ENCODE measurements around the gene NLRP11.

The NLRP11 gene

GRCh38 chr19:55811340-55811739 is 20.5 kb downstream of the NLRP11 start:
- POLR2A ChIA-PET: no interaction called here
- no peak overlapping the region for H3K4me3 ChIP-seq (ENCODE audit: low read depth, low read length)
- CTCF ChIA-PET: no interaction called here
- DNase-seq (ENCODE audit: low read depth, low spot score): no peak
- no peak for TF ChIP-seq CTCF (IDR thresholded peaks at IDR 0.05; ENCODE audit: insufficient read depth, low read length, missing control alignments)

GRCh38 chr19:55809381-55810058 is 22.3 kb downstream of the NLRP11 start:
- no peak for TF ChIP-seq CTCF (IDR thresholded peaks at IDR 0.05; ENCODE audit: insufficient read depth, low read length, missing control alignments)
- POLR2A ChIA-PET: no interaction called here
- CTCF ChIA-PET: interaction anchor here (1.2 kb wide), 1 partner anchor 177 kb away, joined by 9 read pairs; no protein-coding TSS in a partner anchor
- no peak overlapping the region for H3K4me3 ChIP-seq (ENCODE audit: low read depth, low read length)
- no peak for DNase-seq (ENCODE audit: low read depth, low spot score)

GRCh38 chr19:55802281-55802680 is 29.5 kb downstream of the NLRP11 start:
- no peak for DNase-seq (ENCODE audit: low read depth, low spot score)
- TF ChIP-seq CTCF (IDR thresholded peaks at IDR 0.05; ENCODE audit: insufficient read depth, low read length, missing control alignments): no peak
- CTCF ChIA-PET: interaction anchor here (0.6 kb wide), 1 partner anchor 1125 kb away, joined by 3 read pairs; no protein-coding TSS in a partner anchor
- POLR2A ChIA-PET: no interaction called here
- no peak overlapping the region for H3K4me3 ChIP-seq (ENCODE audit: low read depth, low read length)

GRCh38 chr19:55801416-55801815 is 30.4 kb downstream of the NLRP11 start:
- ChIA-PET POLR2A (no interaction called here), CTCF (no interaction called here)
- no peak for TF ChIP-seq CTCF (IDR thresholded peaks at IDR 0.05; ENCODE audit: insufficient read depth, low read length, missing control alignments)
- no peak overlapping the region for H3K4me3 ChIP-seq (ENCODE audit: low read depth, low read length)
- no peak for DNase-seq (ENCODE audit: low read depth, low spot score)

- POLR2A ChIA-PET: no interaction called here
- CTCF ChIA-PET: interaction anchor here (0.6 kb wide), 1 partner anchor 1357 kb away, joined by 3 read pairs; no protein-coding TSS in a partner anchor
- no peak overlapping the region for H3K4me3 ChIP-seq (ENCODE audit: low read depth, low read length)
- no peak for TF ChIP-seq CTCF (IDR thresholded peaks at IDR 0.05; ENCODE audit: insufficient read depth, low read length, missing control alignments)
- no peak for DNase-seq (ENCODE audit: low read depth, low spot score)
Measured at GRCh38 chr19:55795021-55795420, 36.8 kb downstream of the NLRP11 start.

GRCh38 chr19:55781112-55781511 is 50.7 kb downstream of the NLRP11 start:
- CTCF ChIA-PET: no interaction called here
- no peak for TF ChIP-seq CTCF (IDR thresholded peaks at IDR 0.05; ENCODE audit: insufficient read depth, low read length, missing control alignments)
- no peak overlapping the region for H3K4me3 ChIP-seq (ENCODE audit: low read depth, low read length)
- POLR2A ChIA-PET: no interaction called here
- DNase-seq (ENCODE audit: low read depth, low spot score): no peak
